Measurements from ENCODE around the gene DOCK1.

DOCK1 gene

GRCh38 chr10:127012769-127013152 is 107.5 kb downstream of the DOCK1 start:
- no peak for DNase-seq (ENCODE audit: low spot score)
- TF ChIP-seq, protein P1, sequence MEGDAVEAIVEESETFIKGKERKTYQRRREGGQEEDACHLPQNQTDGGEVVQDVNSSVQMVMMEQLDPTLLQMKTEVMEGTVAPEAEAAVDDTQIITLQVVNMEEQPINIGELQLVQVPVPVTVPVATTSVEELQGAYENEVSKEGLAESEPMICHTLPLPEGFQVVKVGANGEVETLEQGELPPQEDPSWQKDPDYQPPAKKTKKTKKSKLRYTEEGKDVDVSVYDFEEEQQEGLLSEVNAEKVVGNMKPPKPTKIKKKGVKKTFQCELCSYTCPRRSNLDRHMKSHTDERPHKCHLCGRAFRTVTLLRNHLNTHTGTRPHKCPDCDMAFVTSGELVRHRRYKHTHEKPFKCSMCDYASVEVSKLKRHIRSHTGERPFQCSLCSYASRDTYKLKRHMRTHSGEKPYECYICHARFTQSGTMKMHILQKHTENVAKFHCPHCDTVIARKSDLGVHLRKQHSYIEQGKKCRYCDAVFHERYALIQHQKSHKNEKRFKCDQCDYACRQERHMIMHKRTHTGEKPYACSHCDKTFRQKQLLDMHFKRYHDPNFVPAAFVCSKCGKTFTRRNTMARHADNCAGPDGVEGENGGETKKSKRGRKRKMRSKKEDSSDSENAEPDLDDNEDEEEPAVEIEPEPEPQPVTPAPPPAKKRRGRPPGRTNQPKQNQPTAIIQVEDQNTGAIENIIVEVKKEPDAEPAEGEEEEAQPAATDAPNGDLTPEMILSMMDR (IDR thresholded peaks at IDR 0.05; ENCODE audit: extremely low read depth, missing control alignments), result no peak

DNA sequence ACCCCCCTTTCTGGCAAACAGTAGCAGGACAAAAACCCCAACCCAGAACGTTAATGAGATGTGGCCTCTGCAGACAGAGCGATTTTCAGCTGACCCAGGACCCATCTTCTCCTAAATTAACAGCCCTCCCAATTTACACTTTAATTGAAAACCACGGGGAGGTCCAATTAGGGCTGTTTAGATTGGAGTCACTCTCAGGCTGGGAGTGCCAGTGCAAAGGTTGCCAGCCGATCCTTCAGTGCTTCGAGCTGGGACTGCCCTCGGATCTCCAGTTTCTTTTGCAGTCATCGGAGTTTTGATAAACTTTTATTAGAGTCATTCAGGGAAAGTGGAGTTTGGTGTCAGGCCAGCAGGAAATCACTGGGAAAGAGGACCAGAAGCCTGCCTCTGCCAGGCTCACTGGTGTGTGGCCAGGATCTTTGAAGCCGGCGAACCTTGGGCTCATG is 108.0 kb downstream of the DOCK1 start:
- DNase-seq (ENCODE audit: low spot score), result no peak
- TF ChIP-seq, protein P1 (IDR thresholded peaks at IDR 0.05; ENCODE audit: extremely low read depth, missing control alignments), result no peak

- no peak for DNase-seq (ENCODE audit: low spot score)
Measured at GRCh38 chr10:127013691-127014473, 108.7 kb downstream of the DOCK1 start.

GRCh38 chr10:127014671-127015070 is 109.4 kb downstream of the DOCK1 start:
- TF ChIP-seq, protein P1 (IDR thresholded peaks at IDR 0.05; ENCODE audit: extremely low read depth, missing control alignments), result no peak
- DNase-seq (ENCODE audit: low spot score), result no peak

More at GRCh38 chr10:127013691-127014473, 108.7 kb downstream of the DOCK1 start:
- TF ChIP-seq, protein P1 (IDR thresholded peaks at IDR 0.05; ENCODE audit: extremely low read depth, missing control alignments), result no peak

DNA sequence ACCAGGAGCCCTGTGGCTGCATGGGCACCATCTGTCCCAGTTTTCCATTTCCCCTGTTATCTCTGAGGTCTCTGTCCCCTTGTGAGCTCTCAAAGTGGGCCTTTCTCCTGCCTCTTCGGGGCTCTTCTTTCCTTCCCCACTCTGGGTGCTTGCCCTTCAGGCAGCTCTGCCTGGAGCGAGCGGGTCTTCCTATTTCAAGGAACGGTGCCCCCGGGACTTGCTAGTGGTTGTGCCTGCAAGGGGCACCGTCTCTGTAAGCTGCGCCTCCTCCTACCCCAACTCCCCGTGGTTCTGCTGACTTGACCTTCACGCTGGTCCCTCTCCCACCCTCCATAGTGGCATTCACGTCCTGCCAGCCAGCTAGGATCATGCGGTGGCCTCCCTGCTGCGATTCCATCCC is 110.1 kb downstream of the DOCK1 start:
- TF ChIP-seq, protein P1 (IDR thresholded peaks at IDR 0.05; ENCODE audit: extremely low read depth, missing control alignments), result no peak
- DNase-seq (ENCODE audit: low spot score), result no peak

DNA sequence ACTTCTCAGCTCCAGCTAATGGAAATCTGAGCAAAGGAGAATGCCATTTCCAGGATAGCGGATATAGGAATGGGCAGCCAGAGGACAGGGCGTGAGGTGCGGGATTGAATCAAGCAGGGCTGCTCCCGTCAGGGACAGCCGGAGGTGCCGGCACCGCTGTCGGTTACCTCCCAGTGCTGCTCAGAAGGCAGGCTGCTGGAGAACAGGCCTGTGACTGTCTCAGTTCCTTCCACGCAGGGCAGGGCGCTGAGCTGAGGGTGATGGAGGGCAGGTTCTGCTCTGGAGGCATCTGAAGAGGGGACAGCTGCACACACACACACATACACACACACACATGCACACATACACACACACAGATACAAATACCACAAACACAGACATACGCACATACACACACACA is 111.1 kb downstream of the DOCK1 start:
- DNase-seq (ENCODE audit: low spot score), result no peak

More for the DNA sequence above, 111.1 kb downstream of the DOCK1 start:
- TF ChIP-seq, protein P1 (IDR thresholded peaks at IDR 0.05; ENCODE audit: extremely low read depth, missing control alignments), result no peak
